ENCODE results near the gene USP17L17.
"Not testable (repeated sequence)": the region's sequence is repeated elsewhere in the genome, so short reads cannot be mapped to it uniquely, and the experiment has no call there.

DNA sequence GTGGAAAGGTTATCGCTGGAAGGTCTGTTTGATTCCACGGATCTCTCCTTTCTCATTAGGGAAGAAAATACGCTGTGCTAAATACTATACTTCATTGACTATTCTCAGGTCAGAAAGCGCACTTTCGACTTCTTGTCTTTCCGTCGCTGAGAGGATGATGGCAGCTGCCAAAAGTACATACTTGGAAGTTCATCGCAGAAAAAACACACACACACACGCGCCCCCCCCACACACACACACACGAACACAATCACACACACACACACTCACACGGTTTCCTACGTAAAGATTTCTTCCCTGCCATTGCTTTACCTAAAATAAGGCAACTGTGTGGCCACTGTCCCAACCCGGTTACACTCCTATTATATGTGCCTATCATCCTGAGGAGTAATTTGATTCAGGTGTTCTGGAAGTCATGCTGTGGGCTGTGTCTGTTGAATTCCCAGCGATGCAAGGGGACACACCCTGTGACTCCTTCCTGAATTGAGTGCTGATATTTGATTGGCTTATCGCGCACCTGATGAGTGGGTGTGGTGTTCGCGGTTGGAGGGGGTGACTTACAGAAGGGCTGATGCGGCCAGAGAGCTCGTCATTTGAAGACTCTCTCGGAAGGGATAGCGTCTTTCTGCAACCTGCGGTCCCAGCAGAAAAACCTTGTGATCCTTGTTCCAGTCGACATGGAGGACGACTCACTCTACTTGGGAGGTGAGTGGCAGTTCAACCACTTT is 4.4 kb downstream of the USP17L17 start, which contains the start of gene USP17L18:
- TF ChIP-seq, protein P1, sequence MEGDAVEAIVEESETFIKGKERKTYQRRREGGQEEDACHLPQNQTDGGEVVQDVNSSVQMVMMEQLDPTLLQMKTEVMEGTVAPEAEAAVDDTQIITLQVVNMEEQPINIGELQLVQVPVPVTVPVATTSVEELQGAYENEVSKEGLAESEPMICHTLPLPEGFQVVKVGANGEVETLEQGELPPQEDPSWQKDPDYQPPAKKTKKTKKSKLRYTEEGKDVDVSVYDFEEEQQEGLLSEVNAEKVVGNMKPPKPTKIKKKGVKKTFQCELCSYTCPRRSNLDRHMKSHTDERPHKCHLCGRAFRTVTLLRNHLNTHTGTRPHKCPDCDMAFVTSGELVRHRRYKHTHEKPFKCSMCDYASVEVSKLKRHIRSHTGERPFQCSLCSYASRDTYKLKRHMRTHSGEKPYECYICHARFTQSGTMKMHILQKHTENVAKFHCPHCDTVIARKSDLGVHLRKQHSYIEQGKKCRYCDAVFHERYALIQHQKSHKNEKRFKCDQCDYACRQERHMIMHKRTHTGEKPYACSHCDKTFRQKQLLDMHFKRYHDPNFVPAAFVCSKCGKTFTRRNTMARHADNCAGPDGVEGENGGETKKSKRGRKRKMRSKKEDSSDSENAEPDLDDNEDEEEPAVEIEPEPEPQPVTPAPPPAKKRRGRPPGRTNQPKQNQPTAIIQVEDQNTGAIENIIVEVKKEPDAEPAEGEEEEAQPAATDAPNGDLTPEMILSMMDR (IDR thresholded peaks at IDR 0.05): not testable (repeated sequence)
- not testable (repeated sequence) for TF ChIP-seq POLR2A (IDR thresholded peaks at IDR 0.05)
